HEK293T (cell line): ENCODE results near the gene MED8.

Experiments
- FOXK2 ChIP-seq: fragments of 450-650 bp; IDR thresholded peaks from 2 replicates; pipeline ENCODE4 v1.6.1; 2016; ENCODE audit warnings: mild to moderate bottlenecking
- L3MBTL2 ChIP-seq: fragments of 450-650 bp; conservative IDR thresholded peaks from 2 replicates; pipeline ENCODE4 v1.6.1; 2016; ENCODE audit warnings: mild to moderate bottlenecking
- SP1 ChIP-seq: fragments of 450-650 bp; IDR thresholded peaks from 2 replicates; pipeline ENCODE4 v1.6.1; 2017
- TARDBP ChIP-seq: fragments of 450-650 bp; IDR thresholded peaks from 2 replicates; pipeline ENCODE4 v1.6.1; 2016
- ZNF384 ChIP-seq: fragments of 450-650 bp; IDR thresholded peaks from 2 replicates; pipeline ENCODE4 v1.6.1; 2016

GRCh38 chr1:43436371-43436770 lies 46.8 kb upstream of the MED8 start:
- TF ChIP-seq FOXK2 (no peak), SP1 (no peak), L3MBTL2 (no peak), TARDBP (no peak), ZNF384 (no peak)
